Measurements from ENCODE around the gene BLOC1S6.

DNA sequence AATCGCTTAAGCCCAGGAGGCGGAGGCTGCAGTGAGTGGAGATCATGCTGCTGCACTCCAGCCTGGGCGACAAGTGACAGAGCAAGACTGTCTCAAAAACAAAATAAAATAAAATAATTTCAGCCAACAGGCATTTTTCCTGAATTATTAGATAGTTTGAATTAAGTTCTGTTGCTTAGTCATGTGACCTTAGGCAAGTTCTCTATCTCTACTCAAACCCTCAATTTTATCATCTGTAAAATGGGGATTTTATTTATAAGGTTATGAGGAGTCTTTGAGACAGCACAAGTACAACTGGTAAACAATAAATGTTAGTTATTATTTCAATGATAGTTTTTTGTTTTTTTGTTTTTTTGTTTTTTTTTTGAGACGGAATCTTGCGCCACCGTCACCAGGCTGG is 60.6 kb downstream of the BLOC1S6 start:
- TF ChIP-seq, protein P1, sequence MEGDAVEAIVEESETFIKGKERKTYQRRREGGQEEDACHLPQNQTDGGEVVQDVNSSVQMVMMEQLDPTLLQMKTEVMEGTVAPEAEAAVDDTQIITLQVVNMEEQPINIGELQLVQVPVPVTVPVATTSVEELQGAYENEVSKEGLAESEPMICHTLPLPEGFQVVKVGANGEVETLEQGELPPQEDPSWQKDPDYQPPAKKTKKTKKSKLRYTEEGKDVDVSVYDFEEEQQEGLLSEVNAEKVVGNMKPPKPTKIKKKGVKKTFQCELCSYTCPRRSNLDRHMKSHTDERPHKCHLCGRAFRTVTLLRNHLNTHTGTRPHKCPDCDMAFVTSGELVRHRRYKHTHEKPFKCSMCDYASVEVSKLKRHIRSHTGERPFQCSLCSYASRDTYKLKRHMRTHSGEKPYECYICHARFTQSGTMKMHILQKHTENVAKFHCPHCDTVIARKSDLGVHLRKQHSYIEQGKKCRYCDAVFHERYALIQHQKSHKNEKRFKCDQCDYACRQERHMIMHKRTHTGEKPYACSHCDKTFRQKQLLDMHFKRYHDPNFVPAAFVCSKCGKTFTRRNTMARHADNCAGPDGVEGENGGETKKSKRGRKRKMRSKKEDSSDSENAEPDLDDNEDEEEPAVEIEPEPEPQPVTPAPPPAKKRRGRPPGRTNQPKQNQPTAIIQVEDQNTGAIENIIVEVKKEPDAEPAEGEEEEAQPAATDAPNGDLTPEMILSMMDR (IDR thresholded peaks at IDR 0.05): no peak
- TF ChIP-seq POLR2A (IDR thresholded peaks at IDR 0.05): no peak

Measured in adrenal gland (tissue), 5 donors.